HepG2 (cell line): ENCODE data around the gene RSF1. TPM values are rescaled to one million over a fixed set of nuclear protein-coding genes. Genes with fewer than 3 reads are reported as not detected.

Source experiments
- BHLHE40 ChIP-seq: IDR thresholded peaks from 2 replicates; pipeline ENCODE4 v1.6.1; 2011; ENCODE audit warnings: low read length, improper control_type of control experiment
- EHMT2 ChIP-seq: fragments of 200-600 bp; sonication (generic); IDR thresholded peaks from 2 replicates; pipeline ENCODE4 v1.7.0; 2017; ENCODE audit warnings: antibody characterized with exemption, low read depth, low read length, borderline replicate concordance
- GLMP ChIP-seq: sonication (generic); formaldehyde crosslinking; IDR thresholded peaks from 2 replicates; pipeline ENCODE4 v1.9.0; 2021; ENCODE audit warnings: missing genetic modification reagents, mild to moderate bottlenecking, borderline replicate concordance
- GTF3A ChIP-seq: sonication (generic); formaldehyde crosslinking; conservative IDR thresholded peaks from 2 replicates; pipeline ENCODE4 v1.4.0; 2020; ENCODE audit warnings: mild to moderate bottlenecking, missing genetic modification reagents
- HDAC2 ChIP-seq: sonication (generic); formaldehyde crosslinking; IDR thresholded peaks from 2 replicates; pipeline ENCODE4 v1.4.0; 2020; ENCODE audit warnings: missing genetic modification reagents
- KLF15 ChIP-seq: sonication (generic); formaldehyde crosslinking; IDR thresholded peaks from 2 replicates; pipeline ENCODE4 v1.8.1; 2023; ENCODE audit warnings: borderline replicate concordance, mild to moderate bottlenecking, inconsistent platforms, missing genetic modification reagents, mixed read lengths
- KLF16 ChIP-seq, 2 experiments: sonication (generic) in 1 of 2; formaldehyde crosslinking in 1 of 2; IDR thresholded peaks; 2 replicates each; pipeline versions ENCODE4 v1.6.1 to v1.8.0; 2016 to 2023; ENCODE audit warnings: missing genetic modification reagents in 2 of 2, missing compliant biosample characterization in 1 of 2
- NFKB2 ChIP-seq: sonication (generic); formaldehyde crosslinking; IDR thresholded peaks from 2 replicates; pipeline ENCODE4 v1.4.0; 2020; ENCODE audit warnings: missing genetic modification reagents, borderline replicate concordance
- PRMT3 ChIP-seq: sonication (generic); formaldehyde crosslinking; IDR thresholded peaks from 2 replicates; pipeline ENCODE4 v1.8.1; 2022; ENCODE audit warnings: low read depth, mild to moderate bottlenecking, moderate library complexity, missing genetic modification reagents, borderline replicate concordance
- REST ChIP-seq, 2 experiments: IDR thresholded peaks; 2 replicates each; pipeline ENCODE4 v1.6.1; 2011 to 2012; ENCODE audit warnings: low read length in 2 of 2, borderline replicate concordance in 1 of 2, low read depth in 1 of 2, mild to moderate bottlenecking in 1 of 2, moderate library complexity in 1 of 2
- SOX6 ChIP-seq, 2 experiments: fragments of 450-650 bp in 1 of 2; sonication (generic) in 1 of 2; formaldehyde crosslinking in 1 of 2; IDR thresholded peaks; 2 replicates each; pipeline versions ENCODE4 v1.4.0 to v1.6.1; 2017 to 2020; ENCODE audit warnings: antibody characterized with exemption in 1 of 2, mild to moderate bottlenecking in 1 of 2, missing genetic modification reagents in 1 of 2
- ZBTB10 ChIP-seq: sonication (generic); formaldehyde crosslinking; IDR thresholded peaks from 2 replicates; pipeline ENCODE4 v1.4.0; 2020; ENCODE audit warnings: missing genetic modification reagents, borderline replicate concordance
- ZFP36L2 ChIP-seq: sonication (generic); formaldehyde crosslinking; IDR thresholded peaks from 2 replicates; pipeline ENCODE4 v1.4.0; 2020; ENCODE audit warnings: missing genetic modification reagents
- ZNF160 ChIP-seq: sonication (generic); formaldehyde crosslinking; IDR thresholded peaks from 2 replicates; pipeline ENCODE4 v1.8.0; 2022; ENCODE audit warnings: mild to moderate bottlenecking, inconsistent platforms, missing genetic modification reagents
- ZNF234 ChIP-seq: sonication (generic); formaldehyde crosslinking; conservative IDR thresholded peaks from 2 replicates; pipeline ENCODE4 v1.5.1; 2020; ENCODE audit warnings: mild to moderate bottlenecking, missing genetic modification reagents
- ZNF275 ChIP-seq: sonication (generic); formaldehyde crosslinking; IDR thresholded peaks from 2 replicates; pipeline ENCODE4 v1.8.0; 2022; ENCODE audit warnings: missing genetic modification reagents, mild to moderate bottlenecking, inconsistent platforms, borderline replicate concordance
- ZNF331 ChIP-seq: sonication (generic); formaldehyde crosslinking; IDR thresholded peaks from 2 replicates; pipeline ENCODE4 v1.4.0; 2020; ENCODE audit warnings: missing genetic modification reagents
- ZNF572 ChIP-seq: sonication (generic); formaldehyde crosslinking; IDR thresholded peaks from 2 replicates; pipeline ENCODE4 v1.5.1; 2020; ENCODE audit warnings: mild to moderate bottlenecking, missing genetic modification reagents
- ZSCAN21 ChIP-seq: sonication (generic); formaldehyde crosslinking; IDR thresholded peaks from 2 replicates; pipeline ENCODE4 v1.8.0; 2022; ENCODE audit warnings: mild to moderate bottlenecking, missing genetic modification reagents, moderate library complexity, borderline replicate concordance
- ZZZ3 ChIP-seq: sonication (generic); formaldehyde crosslinking; IDR thresholded peaks from 2 replicates; pipeline ENCODE4 v1.4.0; 2020; ENCODE audit warnings: missing genetic modification reagents, mild to moderate bottlenecking, borderline replicate concordance
- polyA plus RNA-seq, 8 experiments: library from polyadenylated mRNA; depleted of rRNA in 3 of 8; stranded (reverse) in 7 of 8; unstranded in 1 of 8; fragments of >200 nt; fragmentation: Illumina TruSeq in 4 of 8; extraction: Trizol in 4 of 8; gene quantifications; 2 replicates each; pipeline versions ENCODE4 v1.2.1 to v1.2.3, GENCODE V29; 2011 to 2016; ENCODE audit warnings: low read depth in 4 of 8, missing spikeins in 1 of 8, mixed read lengths in 1 of 8; ENCODE audit not compliant: insufficient read depth in 1 of 8
- total RNA-seq, 5 experiments: library from RNA; depleted of rRNA; stranded (reverse); fragments of >200 nt; fragmentation: Illumina TruSeq; extraction: Trizol; gene quantifications; 2 replicates each; pipeline ENCODE4 v1.2.3, GENCODE V29; 2016; ENCODE audit warnings: low read depth in 1 of 5

Gene RSF1
- total and polyA plus RNA-seq, 2 of the 13 experiments (the other 11 are each of a cell fraction or from before 2014, with no cell fraction given) = 15.5 to 33.1 TPM

GRCh38 chr11:77779935-77780334, 40.6 kb downstream of the RSF1 start (continued):
- no peak for TF ChIP-seq GLMP
- no peak for TF ChIP-seq ZNF572 (CRISPR knock-in tag)
- TF ChIP-seq ZBTB10 (CRISPR knock-in tag) = no peak
- no peak for TF ChIP-seq ZZZ3
- peak; percentile 70; the same call in 1 of the 2 replicates for TF ChIP-seq EHMT2
- no peak for TF ChIP-seq PRMT3 (CRISPR knock-in tag)
- no peak for TF ChIP-seq BHLHE40
- TF ChIP-seq HDAC2 (CRISPR knock-in tag) = peak; percentile 44; the same call in 1 of the 2 replicates
- TF ChIP-seq KLF16 (CRISPR knock-in tag; IDR thresholded peaks at IDR 0.05) = 0 out of 4 replicates have a peak, but pooled peaks of 1 of the 2 experiments have one; percentile 57
- TF ChIP-seq ZNF331 (CRISPR knock-in tag) = peak; percentile 53; the same call in 1 of the 2 replicates
- no peak for TF ChIP-seq ZFP36L2 (CRISPR knock-in tag)
- no peak for TF ChIP-seq SOX6 (IDR thresholded peaks at IDR 0.05)
- TF ChIP-seq SOX6 (CRISPR knock-in tag; IDR thresholded peaks at IDR 0.05) = no peak
- TF ChIP-seq ZNF160 (CRISPR knock-in tag) = no peak
- TF ChIP-seq GTF3A (CRISPR knock-in tag) = no peak
- no peak for TF ChIP-seq ZNF275 (CRISPR knock-in tag)
- TF ChIP-seq ZSCAN21 = no peak
- no peak for TF ChIP-seq ZNF234 (CRISPR knock-in tag)
- no peak for TF ChIP-seq NFKB2 (CRISPR knock-in tag)
- no peak for TF ChIP-seq KLF15
- TF ChIP-seq REST (IDR thresholded peaks at IDR 0.05; ENCODE audit: borderline replicate concordance in 1 of 2, low read depth in 1 of 2, low read length in 2 of 2) = peak; percentile 61 to 96
